Panc1 (cell line): ENCODE measurements around the gene P2RY6.

Source experiments
- POLR2AphosphoS5 ChIP-seq: IDR thresholded peaks from 2 replicates; pipeline ENCODE4 v1.6.1; 2012; ENCODE audit warnings: mild to moderate bottlenecking, low read depth, low read length, moderate library complexity
- TF ChIP-seq, protein P1 (sequence below): fragments of 450-650 bp; IDR thresholded peaks from 2 replicates; pipeline ENCODE4 v1.5.1; 2017; ENCODE audit warnings: mild to moderate bottlenecking

DNA sequence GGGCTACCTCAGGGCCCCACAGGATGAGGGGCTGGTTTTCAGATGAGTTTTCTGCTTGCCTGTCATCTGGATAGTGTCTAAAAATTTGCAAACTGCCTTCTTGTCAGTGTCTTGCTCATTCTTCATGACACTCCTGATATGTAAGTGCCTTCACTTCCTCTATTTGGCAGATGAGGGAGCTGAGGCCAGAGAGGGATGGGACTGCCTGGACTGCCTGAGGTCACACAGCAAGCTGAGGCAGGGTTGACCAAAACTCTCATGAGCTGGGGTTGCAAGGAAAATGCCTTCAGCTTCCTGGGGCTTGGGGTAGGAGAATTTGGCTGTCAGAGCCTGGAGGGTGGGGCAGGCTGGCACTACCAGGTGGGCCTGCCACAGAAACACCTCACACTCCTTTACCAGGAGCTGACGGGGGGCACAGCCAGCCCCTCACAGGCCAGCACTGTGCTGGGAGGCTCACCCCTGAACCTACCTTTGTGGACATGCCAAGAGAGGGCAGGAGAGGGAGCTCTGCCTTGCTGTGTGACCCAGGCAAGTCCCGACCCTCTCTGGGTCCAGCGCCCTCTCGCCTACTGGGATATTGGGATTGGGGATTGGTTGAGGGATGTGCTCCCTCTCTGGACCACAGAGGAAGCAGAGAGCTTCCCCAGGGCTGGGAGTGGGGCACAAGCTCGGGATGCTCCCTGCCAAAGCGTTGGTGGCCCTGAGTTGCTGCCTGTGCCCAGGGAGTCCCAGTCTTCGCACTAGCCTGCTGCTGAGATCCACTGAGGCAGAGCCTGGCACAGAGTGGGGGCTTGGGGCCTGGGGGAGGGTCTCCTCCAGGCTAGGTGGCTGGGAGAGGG, 1.9 kb upstream of the P2RY6 start:
- TF ChIP-seq, protein P1, sequence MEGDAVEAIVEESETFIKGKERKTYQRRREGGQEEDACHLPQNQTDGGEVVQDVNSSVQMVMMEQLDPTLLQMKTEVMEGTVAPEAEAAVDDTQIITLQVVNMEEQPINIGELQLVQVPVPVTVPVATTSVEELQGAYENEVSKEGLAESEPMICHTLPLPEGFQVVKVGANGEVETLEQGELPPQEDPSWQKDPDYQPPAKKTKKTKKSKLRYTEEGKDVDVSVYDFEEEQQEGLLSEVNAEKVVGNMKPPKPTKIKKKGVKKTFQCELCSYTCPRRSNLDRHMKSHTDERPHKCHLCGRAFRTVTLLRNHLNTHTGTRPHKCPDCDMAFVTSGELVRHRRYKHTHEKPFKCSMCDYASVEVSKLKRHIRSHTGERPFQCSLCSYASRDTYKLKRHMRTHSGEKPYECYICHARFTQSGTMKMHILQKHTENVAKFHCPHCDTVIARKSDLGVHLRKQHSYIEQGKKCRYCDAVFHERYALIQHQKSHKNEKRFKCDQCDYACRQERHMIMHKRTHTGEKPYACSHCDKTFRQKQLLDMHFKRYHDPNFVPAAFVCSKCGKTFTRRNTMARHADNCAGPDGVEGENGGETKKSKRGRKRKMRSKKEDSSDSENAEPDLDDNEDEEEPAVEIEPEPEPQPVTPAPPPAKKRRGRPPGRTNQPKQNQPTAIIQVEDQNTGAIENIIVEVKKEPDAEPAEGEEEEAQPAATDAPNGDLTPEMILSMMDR = no peak
- TF ChIP-seq POLR2AphosphoS5 = no peak
